GM23338 (cell line): Measurements from ENCODE around the gene PDZD8. TPM values are rescaled to one million over a fixed set of nuclear protein-coding genes. Genes with fewer than 3 reads are reported as not detected.

Source experiments
- ATAC-seq: fragments of 200-7000 bp; cut with Tn5 transposase; 3 replicates; pipeline ENCODE4 v1.9.1; 2020
- DNase-seq: peaks from one replicate; pipeline ENCODE4 v3.0.0-alpha.2; 2015; ENCODE audit warnings: low spot score
- H2AFZ ChIP-seq: fragments of 200-600 bp; sonication (generic); 2 replicates; pipeline ENCODE4 v1.8.0; 2016; ENCODE audit warnings: antibody characterized with exemption, mild to moderate bottlenecking, moderate library complexity
- H3F3A ChIP-seq: fragments of 200-600 bp; sonication (generic); replicated peaks from 2 replicates; pipeline ENCODE4 v1.8.0; 2017; ENCODE audit warnings: antibody characterized with exemption, mixed run types, low read depth
- H3K27ac ChIP-seq: fragments of 200-600 bp; sonication (generic); 2 replicates; pipeline ENCODE4 v1.6.1; 2016; ENCODE audit warnings: low read depth
- H3K27me3 ChIP-seq: fragments of 200-600 bp; sonication (generic); 2 replicates; pipeline ENCODE4 v1.8.0; 2016; ENCODE audit warnings: mild to moderate bottlenecking, mixed run types, moderate library complexity; ENCODE audit not compliant: insufficient read depth
- H3K36me3 ChIP-seq: fragments of 200-600 bp; sonication (generic); 2 replicates; pipeline ENCODE4 v1.8.0; 2016; ENCODE audit warnings: mild to moderate bottlenecking; ENCODE audit not compliant: insufficient read depth
- H3K4me1 ChIP-seq: fragments of 200-600 bp; sonication (generic); 2 replicates; pipeline ENCODE4 v1.8.0; 2016; ENCODE audit warnings: mild to moderate bottlenecking, moderate library complexity; ENCODE audit not compliant: insufficient read depth
- H3K4me2 ChIP-seq: fragments of 200-600 bp; sonication (generic); 2 replicates; pipeline ENCODE4 v1.7.1; 2017; ENCODE audit warnings: mixed run types
- H3K4me3 ChIP-seq: fragments of 200-600 bp; sonication (generic); 2 replicates; pipeline ENCODE4 v1.6.1; 2016; ENCODE audit warnings: mixed run types
- H3K79me2 ChIP-seq: fragments of 200-600 bp; sonication (generic); replicated peaks from 2 replicates; pipeline ENCODE4 v1.8.0; 2017; ENCODE audit warnings: mild to moderate bottlenecking; ENCODE audit not compliant: insufficient read depth
- H3K9me2 ChIP-seq: fragments of 200-600 bp; sonication (generic); 2 replicates; pipeline ENCODE4 v1.8.0; 2017; ENCODE audit not compliant: insufficient read depth
- H4K20me1 ChIP-seq: fragments of 200-600 bp; sonication (generic); replicated peaks from 2 replicates; pipeline ENCODE4 v1.8.0; 2017; ENCODE audit warnings: mild to moderate bottlenecking; ENCODE audit not compliant: insufficient read depth
- H3K27ac Mint-ChIP-seq: 2 replicates; pipeline ENCODE4 v1.8.0; 2020; ENCODE audit warnings: inconsistent platforms, mild to moderate bottlenecking, moderate library complexity, mixed read lengths
- H3K27me3 Mint-ChIP-seq: 3 replicates; pipeline ENCODE4 v1.8.0; 2022; ENCODE audit warnings: low read depth, mild to moderate bottlenecking, moderate library complexity, mixed read lengths, inconsistent platforms; ENCODE audit not compliant: insufficient read depth, poor library complexity
- H3K36me3 Mint-ChIP-seq: 3 replicates; pipeline ENCODE4 v1.8.0; 2021; ENCODE audit warnings: low read depth, mild to moderate bottlenecking, inconsistent platforms, moderate library complexity, mixed read lengths
- H3K4me1 Mint-ChIP-seq: 3 replicates; pipeline ENCODE4 v1.8.0; 2020; ENCODE audit warnings: mild to moderate bottlenecking, inconsistent platforms, mixed read lengths
- H3K4me3 Mint-ChIP-seq: 3 replicates; pipeline ENCODE4 v1.8.0; 2021; ENCODE audit warnings: moderate library complexity, mild to moderate bottlenecking, inconsistent platforms, mixed read lengths
- H3K9me3 Mint-ChIP-seq: 3 replicates; pipeline ENCODE4 v1.8.0; 2020; ENCODE audit warnings: moderate library complexity, mild to moderate bottlenecking, inconsistent platforms, mixed read lengths
- CREB1 ChIP-seq: fragments of 250-450 bp; sonication (Bioruptor Pico); IDR thresholded peaks from 2 replicates; pipeline ENCODE4 v1.5.0; 2020; ENCODE audit warnings: low read depth, mild to moderate bottlenecking, moderate library complexity
- ETS1 ChIP-seq: IDR thresholded peaks from 2 replicates; pipeline ENCODE4 v1.6.1; 2016; ENCODE audit warnings: antibody characterized with exemption
- EZH2 ChIP-seq: fragments of 200-600 bp; sonication (generic); IDR thresholded peaks from one replicate; pipeline ENCODE4 v1.8.0; 2017; ENCODE audit warnings: antibody characterized with exemption, mild to moderate bottlenecking, low read depth; ENCODE audit not compliant: unreplicated experiment
- EZH2phosphoT487 ChIP-seq: fragments of 200-600 bp; sonication (generic); IDR thresholded peaks from one replicate; pipeline ENCODE4 v1.8.1; 2018; ENCODE audit warnings: antibody characterized with exemption; ENCODE audit not compliant: unreplicated experiment
- JUNB ChIP-seq: IDR thresholded peaks from one replicate; pipeline ENCODE4 v1.6.1; 2016; ENCODE audit warnings: antibody characterized with exemption; ENCODE audit not compliant: unreplicated experiment
- NANOG ChIP-seq: IDR thresholded peaks from 2 replicates; pipeline ENCODE4 v1.6.1; 2016; ENCODE audit warnings: antibody characterized with exemption, borderline replicate concordance
- POLR2AphosphoS5 ChIP-seq: IDR thresholded peaks from 2 replicates; pipeline ENCODE4 v1.6.1; 2016; ENCODE audit warnings: antibody characterized with exemption, low read depth
- REST ChIP-seq: IDR thresholded peaks from one replicate; pipeline ENCODE4 v1.6.1; 2018; ENCODE audit warnings: antibody characterized with exemption; ENCODE audit not compliant: unreplicated experiment
- STAT1 ChIP-seq: IDR thresholded peaks from one replicate; pipeline ENCODE4 v1.6.1; 2016; ENCODE audit warnings: antibody characterized with exemption; ENCODE audit not compliant: unreplicated experiment
- ZNF114 ChIP-seq: fragments of 250-450 bp; sonication (Bioruptor Pico); IDR thresholded peaks from 2 replicates; pipeline ENCODE4 v1.5.0; 2020; ENCODE audit warnings: mild to moderate bottlenecking, moderate library complexity
- ZNF331 ChIP-seq: fragments of 250-450 bp; sonication (Bioruptor Pico); IDR thresholded peaks from 2 replicates; pipeline ENCODE4 v1.5.0; 2020; ENCODE audit warnings: low read depth, mild to moderate bottlenecking, moderate library complexity
- ZNF462 ChIP-seq: fragments of 250-450 bp; sonication (Bioruptor Pico); IDR thresholded peaks from 2 replicates; pipeline ENCODE4 v1.5.0; 2020; ENCODE audit warnings: mild to moderate bottlenecking, moderate library complexity
- polyA plus RNA-seq: library from polyadenylated mRNA; unstranded; fragments of >200 nt; fragmentation: Nextera tagmentation; extraction: Ambion mirVana; gene quantifications from 2 replicates; pipeline ENCODE4 v1.2.1, GENCODE V29; 2016
- total RNA-seq: library from RNA; depleted of rRNA; stranded (reverse); fragments of >200 nt; shearing (Covaris generic); gene quantifications from 2 replicates; pipeline ENCODE4 v1.2.3, GENCODE V29; 2014
- TF ChIP-seq, protein P1 (sequence below), 2 experiments: fragments of 200-600 bp in 1 of 2; sonication (generic) in 1 of 2; conservative IDR thresholded peaks; 2 replicates each; pipeline versions ENCODE4 v1.5.1 to v1.6.1; 2016 to 2017; ENCODE audit warnings: antibody characterized with exemption in 2 of 2, low read depth in 2 of 2, mild to moderate bottlenecking in 2 of 2, moderate library complexity in 1 of 2

Gene PDZD8
- total and polyA plus RNA-seq, 2 experiments from 2014 or later = 11.4 to 28.6 TPM

- H3F3A ChIP-seq = no peaks in the 10 kb centered on the region
- Mint-ChIP-seq H3K27me3 (no peaks in the 10 kb centered on the region), H3K4me1 (peaks cover 50% of the 10 kb centered on the region), H3K36me3 (peaks cover 8% of the 10 kb centered on the region; the same call in 2 of the 3 replicates), H3K27ac (peak overlapping the region; percentile 64), H3K4me3 (no peak overlapping the region), H3K9me3 (no peaks in the 10 kb centered on the region)
- peaks cover 47% of the 10 kb centered on the region for H3K4me1 ChIP-seq
- DNase-seq = no peak
- 0 out of 2 replicates have a peak overlapping the region, but pooled peaks have one; percentile 22 for H3K4me2 ChIP-seq
- peaks cover 80% of the 10 kb centered on the region for H3K79me2 ChIP-seq
- no peak overlapping the region for H2AFZ ChIP-seq
- no peaks in the 10 kb centered on the region for H3K36me3 ChIP-seq
- H3K4me3 ChIP-seq = no peak overlapping the region
- no peaks in the 10 kb centered on the region for H3K27me3 ChIP-seq
- H3K27ac ChIP-seq = no peak overlapping the region
- ATAC-seq = no peak
- TF ChIP-seq EZH2phosphoT487 (no peak), STAT1 (no peak), ZNF331 (no peak), POLR2AphosphoS5 (no peak), ZNF114 (CRISPR knock-in tag) (no peak), CREB1 (no peak), JUNB (no peak), NANOG (no peak), ETS1 (no peak), EZH2 (no peak), REST (no peak), ZNF462 (no peak)
- TF ChIP-seq, protein P1, sequence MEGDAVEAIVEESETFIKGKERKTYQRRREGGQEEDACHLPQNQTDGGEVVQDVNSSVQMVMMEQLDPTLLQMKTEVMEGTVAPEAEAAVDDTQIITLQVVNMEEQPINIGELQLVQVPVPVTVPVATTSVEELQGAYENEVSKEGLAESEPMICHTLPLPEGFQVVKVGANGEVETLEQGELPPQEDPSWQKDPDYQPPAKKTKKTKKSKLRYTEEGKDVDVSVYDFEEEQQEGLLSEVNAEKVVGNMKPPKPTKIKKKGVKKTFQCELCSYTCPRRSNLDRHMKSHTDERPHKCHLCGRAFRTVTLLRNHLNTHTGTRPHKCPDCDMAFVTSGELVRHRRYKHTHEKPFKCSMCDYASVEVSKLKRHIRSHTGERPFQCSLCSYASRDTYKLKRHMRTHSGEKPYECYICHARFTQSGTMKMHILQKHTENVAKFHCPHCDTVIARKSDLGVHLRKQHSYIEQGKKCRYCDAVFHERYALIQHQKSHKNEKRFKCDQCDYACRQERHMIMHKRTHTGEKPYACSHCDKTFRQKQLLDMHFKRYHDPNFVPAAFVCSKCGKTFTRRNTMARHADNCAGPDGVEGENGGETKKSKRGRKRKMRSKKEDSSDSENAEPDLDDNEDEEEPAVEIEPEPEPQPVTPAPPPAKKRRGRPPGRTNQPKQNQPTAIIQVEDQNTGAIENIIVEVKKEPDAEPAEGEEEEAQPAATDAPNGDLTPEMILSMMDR (conservative IDR thresholded peaks at IDR 0.05; ENCODE audit: low read depth in 2 of 2) = no peak
- H4K20me1 ChIP-seq = no peaks in the 10 kb centered on the region
- H3K9me2 ChIP-seq = 0 out of 2 replicates have a peak, but pooled peaks cover 4% of the 10 kb centered on the region
These were observed 35.3 kb downstream of the PDZD8 start for GRCh38 chr10:117339979-117340378.
